ENCODE data around the gene AIFM1. TPM values are rescaled to one million over a fixed set of nuclear protein-coding genes. Genes with fewer than 3 reads are reported as not detected.

Gene AIFM1
- total RNA-seq, 1 experiment from 2014 or later: 52.7 TPM

GRCh38 chrX:130186651-130187050 lies 21.0 kb upstream of the AIFM1 start:
- intact Hi-C loops (cut with micrococcal nuclease; ENCODE audit: unreplicated experiment): no loop called here
- TF ChIP-seq CTCF (IDR thresholded peaks at IDR 0.05; ENCODE audit: unreplicated experiment): no peak
- CTCF ChIA-PET: no interaction called here
- no peak for DNase-seq
- H3K27ac Mint-ChIP-seq (ENCODE audit: unreplicated experiment): no peak overlapping the region
- no peak overlapping the region for H3K4me3 Mint-ChIP-seq (ENCODE audit: low read depth, unreplicated experiment)
- H3K36me3 Mint-ChIP-seq (ENCODE audit: insufficient read depth, unreplicated experiment): no peaks in the 10 kb centered on the region
- no peaks in the 10 kb centered on the region for H3K4me1 Mint-ChIP-seq (ENCODE audit: low read depth, unreplicated experiment)
- H3K27me3 Mint-ChIP-seq (ENCODE audit: unreplicated experiment): peaks cover 14% of the 10 kb centered on the region
- H3K9me3 Mint-ChIP-seq (ENCODE audit: low read depth, unreplicated experiment): no peaks in the 10 kb centered on the region
- BruUV-seq (replicated peaks): no TSS peak

GRCh38 chrX:130184857-130185256 lies 19.2 kb upstream of the AIFM1 start:
- H3K4me1 Mint-ChIP-seq (ENCODE audit: low read depth, unreplicated experiment): no peaks in the 10 kb centered on the region
- DNase-seq: no peak
- no peak overlapping the region for H3K27ac Mint-ChIP-seq (ENCODE audit: unreplicated experiment)
- CTCF ChIA-PET: no interaction called here
- BruUV-seq (replicated peaks): no TSS peak
- no peaks in the 10 kb centered on the region for H3K9me3 Mint-ChIP-seq (ENCODE audit: low read depth, unreplicated experiment)
- H3K27me3 Mint-ChIP-seq (ENCODE audit: unreplicated experiment): peaks cover 19% of the 10 kb centered on the region
- H3K36me3 Mint-ChIP-seq (ENCODE audit: insufficient read depth, unreplicated experiment): no peaks in the 10 kb centered on the region
- intact Hi-C loops (cut with micrococcal nuclease; ENCODE audit: unreplicated experiment): no loop called here
- TF ChIP-seq CTCF (IDR thresholded peaks at IDR 0.05; ENCODE audit: unreplicated experiment): no peak
- H3K4me3 Mint-ChIP-seq (ENCODE audit: low read depth, unreplicated experiment): no peak overlapping the region

GRCh38 chrX:130184168-130184567 lies 18.5 kb upstream of the AIFM1 start:
- Mint-ChIP-seq H3K27me3 (ENCODE audit: unreplicated experiment) (peaks cover 26% of the 10 kb centered on the region), H3K36me3 (ENCODE audit: insufficient read depth, unreplicated experiment) (no peaks in the 10 kb centered on the region), H3K27ac (ENCODE audit: unreplicated experiment) (no peak overlapping the region), H3K4me3 (ENCODE audit: low read depth, unreplicated experiment) (no peak overlapping the region), H3K9me3 (ENCODE audit: low read depth, unreplicated experiment) (no peaks in the 10 kb centered on the region), H3K4me1 (ENCODE audit: low read depth, unreplicated experiment) (no peaks in the 10 kb centered on the region)
- CTCF ChIA-PET: no interaction called here
- TF ChIP-seq CTCF (IDR thresholded peaks at IDR 0.05; ENCODE audit: unreplicated experiment): no peak
- BruUV-seq (replicated peaks): no TSS peak
- DNase-seq: no peak
- intact Hi-C loops (cut with micrococcal nuclease; ENCODE audit: unreplicated experiment): no loop called here

GRCh38 chrX:130179579-130180215 lies 14.1 kb upstream of the AIFM1 start:
- H3K4me3 Mint-ChIP-seq (ENCODE audit: low read depth, unreplicated experiment): no peak overlapping the region
- no TSS peak for BruUV-seq (replicated peaks)
- peaks cover 38% of the 10 kb centered on the region for H3K27me3 Mint-ChIP-seq (ENCODE audit: unreplicated experiment)
- H3K9me3 Mint-ChIP-seq (ENCODE audit: low read depth, unreplicated experiment): no peaks in the 10 kb centered on the region
- H3K4me1 Mint-ChIP-seq (ENCODE audit: low read depth, unreplicated experiment): no peaks in the 10 kb centered on the region
- no peak for TF ChIP-seq CTCF (IDR thresholded peaks at IDR 0.05; ENCODE audit: unreplicated experiment)
- intact Hi-C loops (cut with micrococcal nuclease; ENCODE audit: unreplicated experiment): no loop called here
- H3K36me3 Mint-ChIP-seq (ENCODE audit: insufficient read depth, unreplicated experiment): no peaks in the 10 kb centered on the region
- DNase-seq: no peak
- H3K27ac Mint-ChIP-seq (ENCODE audit: unreplicated experiment): no peak overlapping the region
- CTCF ChIA-PET: no interaction called here
